NCI-H146 (cell line): ENCODE results near the gene C21orf58.
A peak's percentile ranks its signal among the peaks of the same experiment; 100 is the strongest.
"Not testable (repeated sequence)": the region's sequence is repeated elsewhere in the genome, so short reads cannot be mapped to it uniquely, and the experiment has no call there.

Source experiments
- DNase-seq: peaks from one replicate; lab custom pipeline; 2025; lab: John Stamatoyannopoulos, UW

C21orf58 gene

DNA sequence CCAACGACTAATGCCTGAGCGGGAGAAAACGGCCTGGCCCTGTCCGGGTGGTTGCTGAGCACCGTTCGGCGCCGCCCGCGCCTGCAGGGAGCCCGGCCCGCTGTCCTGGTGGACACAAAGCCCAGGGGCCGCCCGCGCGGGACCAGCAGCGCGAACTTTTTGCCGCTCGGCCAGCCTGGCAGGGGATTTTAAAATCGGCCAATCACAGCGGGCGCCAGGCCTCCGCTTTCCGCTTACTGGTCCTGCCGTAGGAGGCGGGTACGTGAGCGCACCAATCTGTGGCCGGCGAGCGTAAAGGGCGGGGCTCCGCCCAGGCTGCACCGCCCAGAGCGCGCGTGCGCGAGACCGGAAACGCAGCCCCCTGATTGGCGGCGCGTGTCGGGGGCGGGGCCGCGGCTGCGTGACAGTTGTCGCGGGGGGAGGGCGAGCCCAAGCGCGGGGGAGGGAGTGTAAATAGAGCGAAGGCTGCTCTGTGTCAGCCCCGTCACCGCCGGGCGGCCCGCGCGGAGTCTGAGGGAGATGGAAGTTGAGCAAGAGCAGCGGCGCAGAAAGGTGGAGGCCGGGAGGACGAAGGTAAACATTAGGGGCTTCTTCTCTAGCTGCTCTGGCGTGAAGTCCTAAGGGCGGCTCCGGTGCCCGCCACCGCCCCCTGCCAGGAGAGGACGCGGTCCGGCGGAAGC lies at the start of gene C21orf58, which contains the start of gene PCNT:
Gene C21orf58, minus strand, starts transcription at position 161 of the 680 bp plus-strand sequence. CDS start 1,132 bp downstream, outside the sequence.
Gene PCNT, plus strand, starts transcription at position 447 of the 680 bp plus-strand sequence. Its CDS starts 73 bp downstream, at position 520.
- peak; percentile 95 for DNase-seq

GRCh38 chr21:46372947-46373346 lies 49.3 kb upstream of the C21orf58 start:
- not testable (repeated sequence) for DNase-seq

DNA sequence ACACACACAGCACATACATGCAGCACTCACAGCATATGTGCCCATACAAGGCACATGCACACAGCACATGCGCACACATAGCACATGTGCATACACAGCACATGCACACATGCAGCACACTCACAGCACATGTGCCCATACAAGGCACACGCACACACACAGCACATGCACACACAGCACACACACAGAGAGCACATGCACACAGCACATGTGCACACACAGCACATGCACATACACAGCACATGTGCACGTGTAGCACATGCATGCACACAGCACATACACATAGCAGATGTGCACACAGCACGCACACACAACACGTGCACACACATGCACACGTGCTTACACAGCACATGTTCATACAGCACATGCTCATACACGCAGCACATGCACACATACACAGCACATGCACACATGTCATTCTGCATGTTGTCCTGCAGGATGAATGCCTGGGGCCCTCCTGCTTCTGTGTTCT lies 48.4 kb upstream of the C21orf58 start:
- no peak for DNase-seq

- no peak for DNase-seq
Observed at GRCh38 chr21:46371204-46372013, 47.7 kb upstream of the C21orf58 start.

DNA sequence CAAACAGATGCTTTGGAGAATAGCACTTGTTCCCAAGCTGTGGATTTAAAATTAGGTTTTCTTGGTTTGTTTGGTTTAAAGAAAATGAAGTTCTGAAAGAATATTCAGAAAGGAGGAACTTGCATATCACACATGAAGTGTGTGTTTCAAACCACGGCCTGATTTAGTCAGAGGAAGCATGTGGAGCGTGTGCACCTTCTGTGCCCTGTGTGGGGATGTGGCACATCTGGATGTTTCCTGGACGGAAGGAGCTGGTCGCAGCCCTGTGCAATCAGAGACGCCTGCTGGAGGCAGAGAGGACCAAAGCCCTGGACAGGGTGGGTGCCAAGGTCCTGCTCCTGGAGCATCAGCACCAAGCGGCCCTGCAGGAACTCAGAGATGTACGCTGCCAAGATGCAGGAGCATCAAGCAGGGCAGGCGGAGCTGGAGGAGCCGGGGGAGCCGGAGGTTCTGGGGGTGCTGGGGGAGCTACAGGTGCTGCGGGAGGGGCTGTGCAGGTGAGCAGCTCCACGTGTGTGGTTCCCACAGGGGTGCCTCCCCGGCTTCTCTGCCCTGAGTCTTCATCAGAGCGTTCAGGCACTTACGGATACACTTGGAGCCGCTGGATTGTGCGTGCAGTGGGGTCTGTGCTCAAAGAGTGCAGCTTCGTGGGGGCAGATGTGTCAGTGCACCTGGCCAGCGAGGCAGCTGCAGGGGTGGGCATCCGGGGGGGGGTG lies 46.0 kb upstream of the C21orf58 start:
- DNase-seq = no peak

- DNase-seq = no peak
Observed at GRCh38 chr21:46368533-46369285, 45.0 kb upstream of the C21orf58 start.

- no peak for DNase-seq
Observed at GRCh38 chr21:46366966-46367365, 43.3 kb upstream of the C21orf58 start.

- no peak for DNase-seq
Observed at GRCh38 chr21:46366561-46366960, 42.9 kb upstream of the C21orf58 start.

DNA sequence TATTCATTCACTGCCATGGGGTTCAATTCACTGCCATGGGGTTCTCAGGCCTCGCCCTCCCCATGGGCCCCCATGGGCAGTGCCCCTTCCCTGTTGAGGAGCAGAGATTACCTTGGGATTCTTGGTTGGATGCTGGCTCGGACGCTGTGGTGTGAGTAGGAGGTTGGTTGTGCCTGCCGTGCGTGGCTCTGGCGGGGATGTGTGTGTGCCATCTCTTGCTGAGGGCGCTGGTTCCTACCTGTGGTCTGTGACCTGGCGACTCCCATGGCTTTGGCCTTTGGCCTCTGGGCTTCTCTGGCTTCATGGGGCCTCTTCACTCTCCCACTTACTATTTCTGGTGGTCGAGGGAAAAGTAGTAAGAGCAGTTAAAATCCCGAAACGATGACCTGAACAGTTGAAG lies 42.4 kb upstream of the C21orf58 start:
- no peak for DNase-seq

GRCh38 chr21:46363698-46364097 lies 40.0 kb upstream of the C21orf58 start:
- DNase-seq = no peak

DNA sequence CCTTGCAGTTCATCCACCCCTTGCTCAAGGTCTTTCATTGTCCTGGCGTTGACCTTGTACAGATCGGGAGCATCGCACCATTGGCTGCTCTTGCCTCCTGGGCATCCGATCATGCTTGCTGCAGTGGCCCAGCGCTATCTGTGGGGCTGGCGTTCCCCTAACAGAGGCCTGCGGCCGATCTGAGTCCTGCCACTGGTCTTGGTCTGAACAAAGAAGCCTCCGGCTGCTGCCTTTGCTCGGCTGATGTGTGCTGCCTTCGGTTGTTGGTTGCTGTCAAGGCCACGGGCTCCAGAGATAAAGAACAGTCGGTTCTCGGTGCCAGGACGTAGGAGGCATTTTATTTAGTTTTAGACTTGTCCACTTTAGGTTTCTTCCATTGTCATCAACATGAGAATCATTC lies 39.3 kb upstream of the C21orf58 start:
- no peak for DNase-seq

DNA sequence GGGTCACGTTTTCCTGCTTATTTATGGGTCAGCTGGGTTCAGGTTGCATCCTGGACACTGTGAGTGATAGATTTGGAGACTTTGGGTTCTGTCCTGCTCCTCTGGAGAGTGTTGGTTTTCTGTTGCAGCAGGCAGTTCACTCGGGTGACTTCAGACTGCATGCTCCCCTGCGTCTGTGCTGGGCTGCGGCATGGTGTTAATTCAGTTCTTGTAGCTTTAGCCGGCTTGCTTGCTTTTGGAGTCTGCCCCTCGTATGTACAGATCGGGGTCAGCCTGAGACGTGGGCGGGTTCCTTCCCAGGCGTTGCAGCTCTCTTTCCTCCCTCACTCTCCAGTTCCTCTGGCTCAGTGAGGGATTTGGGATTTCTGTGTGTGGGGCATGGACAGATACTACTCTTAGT lies 38.3 kb upstream of the C21orf58 start:
- DNase-seq = no peak

DNA sequence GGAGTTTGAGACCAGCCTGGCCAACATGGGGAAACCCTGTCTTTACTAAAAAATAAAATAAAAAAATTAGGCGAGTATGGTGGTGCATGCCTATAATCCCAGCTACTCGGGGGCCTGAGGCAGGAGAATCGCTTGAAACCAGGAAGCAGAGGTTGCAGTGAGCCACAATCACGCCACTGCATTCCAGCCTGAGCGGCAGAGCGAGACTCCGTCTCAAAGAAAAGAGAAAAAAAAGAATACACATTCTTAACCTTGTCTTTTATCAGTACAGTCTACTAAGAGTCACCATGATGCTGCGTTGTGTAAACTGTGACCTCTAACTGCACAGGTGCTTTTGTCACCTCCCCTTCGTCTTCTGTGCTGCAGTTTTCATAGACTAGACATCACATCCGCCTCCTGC lies 37.5 kb upstream of the C21orf58 start:
- DNase-seq = no peak

- no peak for DNase-seq
Observed at GRCh38 chr21:46357684-46358425, 34.2 kb upstream of the C21orf58 start.

- no peak for DNase-seq
Observed at GRCh38 chr21:46357335-46357604, 33.6 kb upstream of the C21orf58 start.

DNA sequence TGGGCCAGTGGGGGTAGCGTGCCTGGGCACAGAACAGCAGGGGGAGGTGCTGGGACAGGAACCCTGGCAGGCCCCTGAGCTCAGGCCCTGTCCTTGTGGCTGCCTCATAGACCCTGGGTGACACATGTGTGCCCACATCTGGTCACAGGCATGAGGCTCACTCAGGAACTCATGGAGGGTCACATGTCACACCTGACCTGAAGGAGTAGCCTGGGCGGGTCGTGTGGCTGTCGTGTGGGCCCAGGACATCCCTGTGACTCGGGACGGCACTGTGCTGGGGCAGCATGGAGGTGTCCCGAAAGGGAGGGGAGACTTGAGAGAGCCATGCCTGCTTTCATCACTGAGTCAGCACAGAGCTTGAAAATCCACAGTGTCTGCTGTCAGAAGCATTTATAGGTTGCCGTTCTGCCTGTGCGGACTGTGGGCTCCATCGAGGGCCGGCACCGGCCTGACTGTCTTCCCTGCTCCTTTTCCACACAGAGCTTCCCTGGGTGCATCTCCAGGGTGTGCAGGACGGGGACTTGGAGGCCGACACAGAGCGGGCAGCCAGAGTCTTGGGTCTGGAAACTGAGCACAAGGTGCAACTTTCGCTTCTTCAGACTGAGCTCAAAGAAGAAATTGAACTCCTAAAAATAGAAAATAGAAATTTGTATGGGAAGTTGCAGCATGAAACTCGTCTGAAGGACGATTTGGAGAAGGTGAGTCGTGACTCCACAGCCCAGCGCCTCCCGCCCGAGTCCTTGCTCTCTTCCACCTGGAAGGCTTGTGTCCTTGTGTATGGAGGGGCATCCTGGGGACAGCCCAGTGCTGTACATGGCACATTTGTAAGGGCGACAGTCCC lies 33.0 kb upstream of the C21orf58 start:
- no peak for DNase-seq

DNA sequence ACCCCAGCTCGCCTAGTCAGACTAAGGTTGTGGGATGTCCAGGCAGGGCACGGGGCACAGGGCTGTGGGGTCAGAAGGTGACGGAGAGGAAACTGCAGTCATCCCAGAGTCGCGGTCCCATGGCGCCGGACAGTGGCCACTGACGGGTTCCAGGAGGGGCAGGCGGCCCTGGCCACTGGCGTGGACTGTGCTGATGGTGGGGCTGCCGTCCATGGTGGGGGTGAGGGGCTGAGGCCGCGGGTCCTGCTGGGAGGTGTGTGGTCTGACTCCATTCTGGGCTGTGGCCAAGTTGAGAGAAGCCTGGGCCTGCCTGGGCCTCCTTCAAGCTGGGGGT lies 32.3 kb upstream of the C21orf58 start:
- DNase-seq = no peak

- no peak for DNase-seq
Observed at GRCh38 chr21:46355161-46356004, 31.7 kb upstream of the C21orf58 start.

DNA sequence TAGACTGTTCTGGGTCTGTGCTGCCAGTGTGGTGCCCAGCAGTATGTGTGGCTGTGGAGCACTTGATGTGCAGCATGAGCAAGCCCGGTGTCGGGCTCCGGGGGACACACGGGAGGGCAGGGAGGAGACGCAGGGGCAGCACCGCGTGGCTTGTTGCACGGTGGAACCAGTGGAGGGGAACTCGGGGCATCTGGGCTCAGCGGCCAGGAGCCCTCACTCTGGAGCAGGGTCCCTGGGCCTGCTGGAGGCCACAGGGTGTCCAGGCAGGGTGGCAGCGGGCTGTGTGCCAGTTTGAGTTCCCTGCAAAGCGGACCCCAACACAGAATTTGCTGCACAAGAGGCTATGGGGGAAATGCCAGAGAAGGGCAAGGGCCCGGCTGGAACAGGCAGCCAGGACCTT lies 30.8 kb upstream of the C21orf58 start:
- DNase-seq = no peak

- DNase-seq = no peak
Observed at GRCh38 chr21:46354046-46354445, 30.4 kb upstream of the C21orf58 start.
